Activated naive CD8-positive, alpha-beta T cell treated with anti-CD3 and anti-CD28 coated beads, Interleukin-2, amount 10 ng/mL, durations not matched to agents 7 days and 5 days (primary cell): ENCODE measurements around the gene SLC12A5. TPM values are rescaled to one million over a fixed set of nuclear protein-coding genes. Genes with fewer than 3 reads are reported as not detected.
A peak's percentile ranks its signal among the peaks of the same experiment; 100 is the strongest.

ENCODE experiments used
- ATAC-seq: fragments of 150-1000 bp; cut with Tn5 transposase; one replicate; pipeline ENCODE4 v1.10.0; 2021; ENCODE audit warnings: low read depth, moderate library complexity
- POLR2A ChIA-PET: fragments of 350-600 bp; sonication (Branson Sonifier 250); formaldehyde crosslinking; loops from one replicate; lab custom pipeline; 2021; ENCODE audit warnings: antibody characterized with exemption; lab: Charles Lee
- DNase-seq: peaks from one replicate; pipeline ENCODE4 v3.0.0; 2021
- H3K27ac Mint-ChIP-seq: one replicate; pipeline ENCODE4 v1.8.0; 2022; ENCODE audit warnings: mild to moderate bottlenecking, mixed read lengths
- H3K27me3 Mint-ChIP-seq: one replicate; pipeline ENCODE4 v1.8.0; 2022; ENCODE audit warnings: mild to moderate bottlenecking, moderate library complexity, mixed read lengths
- H3K36me3 Mint-ChIP-seq: one replicate; pipeline ENCODE4 v1.8.0; 2021; ENCODE audit warnings: mild to moderate bottlenecking, mixed read lengths
- H3K4me1 Mint-ChIP-seq: one replicate; pipeline ENCODE4 v1.8.0; 2021; ENCODE audit warnings: mixed read lengths
- H3K4me3 Mint-ChIP-seq: one replicate; pipeline ENCODE4 v1.8.0; 2022; ENCODE audit warnings: mild to moderate bottlenecking, moderate library complexity, mixed read lengths
- H3K9me3 Mint-ChIP-seq: one replicate; pipeline ENCODE4 v1.8.0; 2021; ENCODE audit warnings: mixed read lengths
- total RNA-seq, 2 experiments: library from RNA; stranded (reverse); gene quantifications; one replicate each; pipeline ENCODE4 v1.2.3, GENCODE V29; 2021

The SLC12A5 gene
- total RNA-seq, 2 experiments from 2014 or later = 1.6 to 1.9 TPM

- Mint-ChIP-seq H3K36me3 (no peaks in the 10 kb centered on the region), H3K9me3 (no peaks in the 10 kb centered on the region), H3K4me3 (peak overlapping the region; percentile 44), H3K27ac (peak overlapping the region; percentile 52), H3K27me3 (peaks cover 66% of the 10 kb centered on the region), H3K4me1 (peaks cover 43% of the 10 kb centered on the region)
- POLR2A ChIA-PET = interaction anchor here (0.5 to 1.5 kb wide), 2 partner anchors 25 to 41 kb away, joined by 3 to 7 read pairs; no protein-coding TSS in a partner anchor
- ATAC-seq (no peak), DNase-seq (peak; percentile 56)
These were observed 17.2 kb upstream of the SLC12A5 start for GRCh38 chr20:46011631-46012482.

GRCh38 chr20:46012921-46013320, 16.1 kb upstream of the SLC12A5 start:
- no peak for DNase-seq
- no peaks in the 10 kb centered on the region for H3K36me3 Mint-ChIP-seq
- no peak for ATAC-seq
- peaks cover 60% of the 10 kb centered on the region for H3K27me3 Mint-ChIP-seq
- H3K9me3 Mint-ChIP-seq = no peaks in the 10 kb centered on the region
- H3K4me3 Mint-ChIP-seq = peak overlapping the region; percentile 12
- H3K27ac Mint-ChIP-seq = no peak overlapping the region
- peaks cover 42% of the 10 kb centered on the region for H3K4me1 Mint-ChIP-seq
- POLR2A ChIA-PET = interaction anchor here (0.8 to 2.7 kb wide), 5 partner anchors 8 to 43 kb away, joined by 3 to 7 read pairs (median 3); no protein-coding TSS in a partner anchor

GRCh38 chr20:46013322-46013828, 15.6 kb upstream of the SLC12A5 start:
- POLR2A ChIA-PET = interaction anchor here (0.6 to 2.7 kb wide), 6 partner anchors 8 to 43 kb away, joined by 3 to 7 read pairs (median 5); no protein-coding TSS in a partner anchor
- no peaks in the 10 kb centered on the region for H3K9me3 Mint-ChIP-seq
- H3K27ac Mint-ChIP-seq = no peak overlapping the region
- peaks cover 38% of the 10 kb centered on the region for H3K4me1 Mint-ChIP-seq
- H3K36me3 Mint-ChIP-seq = no peaks in the 10 kb centered on the region
- ATAC-seq = no peak
- H3K4me3 Mint-ChIP-seq = peak overlapping the region; percentile 27
- H3K27me3 Mint-ChIP-seq = peaks cover 57% of the 10 kb centered on the region
- DNase-seq = no peak

GRCh38 chr20:46013829-46014516, 15.0 kb upstream of the SLC12A5 start:
- Mint-ChIP-seq H3K27ac (no peak overlapping the region), H3K4me1 (peaks cover 34% of the 10 kb centered on the region), H3K9me3 (no peaks in the 10 kb centered on the region), H3K27me3 (peaks cover 52% of the 10 kb centered on the region), H3K4me3 (peak overlapping the region; percentile 51), H3K36me3 (no peaks in the 10 kb centered on the region)
- peak; percentile 88 for ATAC-seq
- POLR2A ChIA-PET = interaction anchor here (0.6 to 2.7 kb wide), 6 partner anchors 13 to 59 kb away, joined by 3 to 9 read pairs (median 7); no protein-coding TSS in a partner anchor
- DNase-seq = peak; percentile 85

GRCh38 chr20:46014517-46015396, 14.3 kb upstream of the SLC12A5 start:
- no peaks in the 10 kb centered on the region for H3K9me3 Mint-ChIP-seq
- ATAC-seq (no peak), DNase-seq (no peak)
- peaks cover 44% of the 10 kb centered on the region for H3K27me3 Mint-ChIP-seq
- no peak overlapping the region for H3K27ac Mint-ChIP-seq
- H3K36me3 Mint-ChIP-seq = no peaks in the 10 kb centered on the region
- POLR2A ChIA-PET = interaction anchor here (0.6 to 2.7 kb wide), 5 partner anchors 26 to 61 kb away, joined by 3 to 9 read pairs (median 4); no protein-coding TSS in a partner anchor
- peaks cover 27% of the 10 kb centered on the region for H3K4me1 Mint-ChIP-seq
- peak overlapping the region; percentile 30 for H3K4me3 Mint-ChIP-seq

GRCh38 chr20:46017272-46017671, 11.7 kb upstream of the SLC12A5 start:
- Mint-ChIP-seq H3K27me3 (peaks cover 33% of the 10 kb centered on the region), H3K4me1 (peaks cover 23% of the 10 kb centered on the region), H3K27ac (no peak overlapping the region), H3K36me3 (no peaks in the 10 kb centered on the region), H3K9me3 (no peaks in the 10 kb centered on the region), H3K4me3 (no peak overlapping the region)
- ATAC-seq = no peak
- DNase-seq = no peak
- POLR2A ChIA-PET = no interaction called here

- peaks cover 25% of the 10 kb centered on the region for H3K4me1 Mint-ChIP-seq
- POLR2A ChIA-PET = no interaction called here
These were observed 10.9 kb upstream of the SLC12A5 start for GRCh38 chr20:46018112-46018511.

GRCh38 chr20:46018611-46019010, 10.4 kb upstream of the SLC12A5 start:
- ATAC-seq = no peak
- Mint-ChIP-seq H3K9me3 (no peaks in the 10 kb centered on the region), H3K4me3 (no peak overlapping the region), H3K36me3 (no peaks in the 10 kb centered on the region), H3K27ac (no peak overlapping the region), H3K4me1 (peaks cover 29% of the 10 kb centered on the region), H3K27me3 (peaks cover 28% of the 10 kb centered on the region)
- POLR2A ChIA-PET = no interaction called here
- DNase-seq = no peak

More at GRCh38 chr20:46018112-46018511, 10.9 kb upstream of the SLC12A5 start:
- Mint-ChIP-seq H3K36me3 (no peaks in the 10 kb centered on the region), H3K27me3 (peaks cover 24% of the 10 kb centered on the region), H3K4me3 (no peak overlapping the region), H3K27ac (no peak overlapping the region), H3K9me3 (no peaks in the 10 kb centered on the region)
- no peak for ATAC-seq
- DNase-seq = no peak

- no peak for ATAC-seq
- POLR2A ChIA-PET = no interaction called here
- no peak for DNase-seq
- H3K9me3 Mint-ChIP-seq = no peaks in the 10 kb centered on the region
- H3K36me3 Mint-ChIP-seq = no peaks in the 10 kb centered on the region
- peaks cover 28% of the 10 kb centered on the region for H3K27me3 Mint-ChIP-seq
- peak overlapping the region; percentile 31 for H3K4me3 Mint-ChIP-seq
- H3K27ac Mint-ChIP-seq = no peak overlapping the region
- H3K4me1 Mint-ChIP-seq = peaks cover 24% of the 10 kb centered on the region
These were observed 8.5 kb upstream of the SLC12A5 start for GRCh38 chr20:46020555-46020954.

GRCh38 chr20:46021361-46022359, 7.4 kb upstream of the SLC12A5 start:
- Mint-ChIP-seq H3K4me1 (peaks cover 24% of the 10 kb centered on the region), H3K9me3 (no peaks in the 10 kb centered on the region), H3K36me3 (no peaks in the 10 kb centered on the region), H3K27me3 (peaks cover 28% of the 10 kb centered on the region), H3K4me3 (peak overlapping the region; percentile 86), H3K27ac (peak overlapping the region; percentile 56)
- ATAC-seq (peak; percentile 58), DNase-seq (peak; percentile 70)
- POLR2A ChIA-PET = interaction anchor here (0.5 to 1.4 kb wide), 3 partner anchors 16 to 154 kb away, joined by 3 to 5 read pairs (median 4); no protein-coding TSS in a partner anchor

- ATAC-seq = peak; percentile 57
- H3K36me3 Mint-ChIP-seq = no peaks in the 10 kb centered on the region
- POLR2A ChIA-PET = interaction anchor here (0.5 to 1.4 kb wide), 3 partner anchors 17 to 153 kb away, joined by 3 to 5 read pairs (median 4); no protein-coding TSS in a partner anchor
- H3K27me3 Mint-ChIP-seq = peaks cover 29% of the 10 kb centered on the region
- peak; percentile 88 for DNase-seq
- H3K9me3 Mint-ChIP-seq = no peaks in the 10 kb centered on the region
- peak overlapping the region; percentile 86 for H3K4me3 Mint-ChIP-seq
- no peak overlapping the region for H3K27ac Mint-ChIP-seq
- peaks cover 20% of the 10 kb centered on the region for H3K4me1 Mint-ChIP-seq
These were observed 6.4 kb upstream of the SLC12A5 start for GRCh38 chr20:46022411-46023147.
